ENCODE data around the gene OR2S2.

Gene OR2S2

GRCh38 chr9:35908504-35909125 lies 49.3 kb downstream of the OR2S2 start:
- peak; percentile 32 for DNase-seq

GRCh38 chr9:35907711-35908503 lies 50.0 kb downstream of the OR2S2 start:
- peak; percentile 55 for DNase-seq

Measured in NCI-H69 (cell line).